Activated T-helper 2 cell treated with anti-CD3 and anti-CD28 coated beads, Interferon-gamma antibody, Interleukin-2, Interleukin-4, amounts not matched to agents 10 μg/mL and 5 μg/mL and 100 μg/mL, durations not matched to agents 14 hours and 24 hours and 36 hours (primary cell): Measurements from ENCODE around the gene ERMN. TPM values are rescaled to one million over a fixed set of nuclear protein-coding genes. Genes with fewer than 3 reads are reported as not detected.

Source experiments
- DNase-seq: peaks from one replicate; pipeline ENCODE4 v3.0.0; 2021; ENCODE audit warnings: low spot score
- H3K27ac Mint-ChIP-seq: one replicate; pipeline ENCODE4 v1.8.0; 2021; ENCODE audit warnings: mixed read lengths
- H3K27me3 Mint-ChIP-seq: one replicate; pipeline ENCODE4 v1.8.0; 2021; ENCODE audit warnings: low read depth, mixed read lengths
- H3K36me3 Mint-ChIP-seq: one replicate; pipeline ENCODE4 v1.8.0; 2021; ENCODE audit warnings: low read depth, mixed read lengths
- H3K4me1 Mint-ChIP-seq: one replicate; pipeline ENCODE4 v1.8.0; 2021; ENCODE audit warnings: low read depth, mixed read lengths
- H3K4me3 Mint-ChIP-seq: one replicate; pipeline ENCODE4 v1.8.0; 2021; ENCODE audit warnings: low read depth, mild to moderate bottlenecking, moderate library complexity, mixed read lengths
- H3K9me3 Mint-ChIP-seq: one replicate; pipeline ENCODE4 v1.8.0; 2021; ENCODE audit warnings: mixed read lengths
- intact Hi-C: fragments of 100-400 bp; cut with micrococcal nuclease; formaldehyde crosslinking; loops from one replicate; pipeline ENCODE4 v1.15.1; 2023
- total RNA-seq: library from RNA; stranded (reverse); gene quantifications from 2 replicates; pipeline ENCODE4 v1.2.3, GENCODE V29; 2022

ERMN gene
- total RNA-seq, 1 donor from 2014 or later: 2.0 TPM

- no peaks in the 10 kb centered on the region for H3K27me3 Mint-ChIP-seq
- H3K27ac Mint-ChIP-seq: no peak overlapping the region
- H3K4me1 Mint-ChIP-seq: peaks cover 24% of the 10 kb centered on the region
- intact Hi-C loops: loop anchor here (1.0 to 5.0 kb wide), 5 partner anchors 24 to 270 kb away; no protein-coding TSS in a partner anchor
- peaks cover 5% of the 10 kb centered on the region for H3K36me3 Mint-ChIP-seq
- DNase-seq: no peak
- no peak overlapping the region for H3K4me3 Mint-ChIP-seq
- no peaks in the 10 kb centered on the region for H3K9me3 Mint-ChIP-seq
Measured at GRCh38 chr2:157326698-157327097, 1.1 kb upstream of the ERMN start.

GRCh38 chr2:157324331-157324843 is 1.2 kb downstream of the ERMN start:
- H3K9me3 Mint-ChIP-seq: no peaks in the 10 kb centered on the region
- peaks cover 20% of the 10 kb centered on the region for H3K4me1 Mint-ChIP-seq
- intact Hi-C loops: no loop called here
- H3K27ac Mint-ChIP-seq: no peak overlapping the region
- no peak for DNase-seq
- no peak overlapping the region for H3K4me3 Mint-ChIP-seq
- H3K27me3 Mint-ChIP-seq: no peaks in the 10 kb centered on the region
- H3K36me3 Mint-ChIP-seq: peaks cover 20% of the 10 kb centered on the region

- no peaks in the 10 kb centered on the region for H3K27me3 Mint-ChIP-seq
- H3K36me3 Mint-ChIP-seq: peaks cover 28% of the 10 kb centered on the region
- H3K9me3 Mint-ChIP-seq: no peaks in the 10 kb centered on the region
- DNase-seq: no peak
- intact Hi-C loops: no loop called here
- no peak overlapping the region for H3K4me3 Mint-ChIP-seq
- H3K4me1 Mint-ChIP-seq: peaks cover 9% of the 10 kb centered on the region
- no peak overlapping the region for H3K27ac Mint-ChIP-seq
Measured at GRCh38 chr2:157322432-157322831, 3.2 kb downstream of the ERMN start.

- Mint-ChIP-seq H3K9me3 (no peaks in the 10 kb centered on the region), H3K4me1 (peaks cover 5% of the 10 kb centered on the region), H3K36me3 (peaks cover 28% of the 10 kb centered on the region), H3K27ac (no peak overlapping the region), H3K27me3 (no peaks in the 10 kb centered on the region), H3K4me3 (no peak overlapping the region)
- intact Hi-C loops: no loop called here
- DNase-seq: no peak
Measured at GRCh38 chr2:157321466-157321865, 4.2 kb downstream of the ERMN start.

- DNase-seq: no peak
- Mint-ChIP-seq H3K4me3 (no peak overlapping the region), H3K27ac (no peak overlapping the region), H3K4me1 (peaks cover 9% of the 10 kb centered on the region), H3K27me3 (no peaks in the 10 kb centered on the region), H3K9me3 (no peaks in the 10 kb centered on the region), H3K36me3 (peaks cover 28% of the 10 kb centered on the region)
- intact Hi-C loops: no loop called here
Measured at GRCh38 chr2:157320409-157320808, 5.2 kb downstream of the ERMN start.

- Mint-ChIP-seq H3K36me3 (peaks cover 28% of the 10 kb centered on the region), H3K4me1 (peaks cover 9% of the 10 kb centered on the region), H3K27me3 (no peaks in the 10 kb centered on the region), H3K4me3 (no peak overlapping the region), H3K27ac (no peak overlapping the region), H3K9me3 (no peaks in the 10 kb centered on the region)
- intact Hi-C loops: loop anchor here (5.0 kb wide), 1 partner anchor 693 kb away; no protein-coding TSS in a partner anchor
- DNase-seq: no peak
Measured at GRCh38 chr2:157319795-157320194, 5.8 kb downstream of the ERMN start.

GRCh38 chr2:157318884-157319283 is 6.7 kb downstream of the ERMN start:
- DNase-seq: no peak
- H3K36me3 Mint-ChIP-seq: peaks cover 28% of the 10 kb centered on the region
- H3K9me3 Mint-ChIP-seq: no peaks in the 10 kb centered on the region
- peaks cover 13% of the 10 kb centered on the region for H3K4me1 Mint-ChIP-seq
- H3K27me3 Mint-ChIP-seq: no peaks in the 10 kb centered on the region
- H3K27ac Mint-ChIP-seq: no peak overlapping the region
- H3K4me3 Mint-ChIP-seq: no peak overlapping the region
- intact Hi-C loops: loop anchor here (5.0 kb wide), 1 partner anchor 693 kb away; no protein-coding TSS in a partner anchor

GRCh38 chr2:157315901-157316300 is 9.7 kb downstream of the ERMN start:
- intact Hi-C loops: loop anchor here (5.0 kb wide), 1 partner anchor 696 kb away; no protein-coding TSS in a partner anchor
- no peaks in the 10 kb centered on the region for H3K9me3 Mint-ChIP-seq
- H3K4me1 Mint-ChIP-seq: peaks cover 25% of the 10 kb centered on the region
- H3K4me3 Mint-ChIP-seq: no peak overlapping the region
- H3K36me3 Mint-ChIP-seq: peaks cover 16% of the 10 kb centered on the region
- DNase-seq: no peak
- H3K27ac Mint-ChIP-seq: no peak overlapping the region
- H3K27me3 Mint-ChIP-seq: no peaks in the 10 kb centered on the region

GRCh38 chr2:157312866-157313486 is 12.6 kb downstream of the ERMN start:
- H3K36me3 Mint-ChIP-seq: no peaks in the 10 kb centered on the region
- H3K9me3 Mint-ChIP-seq: no peaks in the 10 kb centered on the region
- no peak overlapping the region for H3K27ac Mint-ChIP-seq
- no peaks in the 10 kb centered on the region for H3K27me3 Mint-ChIP-seq
- intact Hi-C loops: no loop called here
- DNase-seq: no peak
- H3K4me3 Mint-ChIP-seq: no peak overlapping the region
- H3K4me1 Mint-ChIP-seq: peaks cover 23% of the 10 kb centered on the region

- H3K9me3 Mint-ChIP-seq: no peaks in the 10 kb centered on the region
- H3K4me1 Mint-ChIP-seq: peaks cover 31% of the 10 kb centered on the region
- no peak for DNase-seq
- intact Hi-C loops: no loop called here
- H3K4me3 Mint-ChIP-seq: no peak overlapping the region
- no peaks in the 10 kb centered on the region for H3K27me3 Mint-ChIP-seq
- no peak overlapping the region for H3K27ac Mint-ChIP-seq
- H3K36me3 Mint-ChIP-seq: no peaks in the 10 kb centered on the region
Measured at GRCh38 chr2:157311706-157312105, 13.9 kb downstream of the ERMN start.

- H3K4me1 Mint-ChIP-seq: peaks cover 34% of the 10 kb centered on the region
- no peaks in the 10 kb centered on the region for H3K36me3 Mint-ChIP-seq
- H3K4me3 Mint-ChIP-seq: no peak overlapping the region
- intact Hi-C loops: loop anchor here (10.0 kb wide), 3 partner anchors 315 to 465 kb away; partner anchors contain the start of gene ACVR1C
- no peaks in the 10 kb centered on the region for H3K27me3 Mint-ChIP-seq
- no peak overlapping the region for H3K27ac Mint-ChIP-seq
- H3K9me3 Mint-ChIP-seq: no peaks in the 10 kb centered on the region
- no peak for DNase-seq
Measured at GRCh38 chr2:157309878-157310277, 15.7 kb downstream of the ERMN start.

GRCh38 chr2:157307021-157307420 is 18.6 kb downstream of the ERMN start:
- peaks cover 21% of the 10 kb centered on the region for H3K4me1 Mint-ChIP-seq
- H3K27ac Mint-ChIP-seq: no peak overlapping the region
- no peak for DNase-seq
- H3K4me3 Mint-ChIP-seq: no peak overlapping the region
- peaks cover 4% of the 10 kb centered on the region for H3K27me3 Mint-ChIP-seq
- no peaks in the 10 kb centered on the region for H3K9me3 Mint-ChIP-seq
- intact Hi-C loops: loop anchor here (10.0 kb wide), 3 partner anchors 318 to 468 kb away; partner anchors contain the start of gene ACVR1C
- H3K36me3 Mint-ChIP-seq: no peaks in the 10 kb centered on the region

- Mint-ChIP-seq H3K9me3 (no peaks in the 10 kb centered on the region), H3K27me3 (peaks cover 7% of the 10 kb centered on the region), H3K27ac (no peak overlapping the region), H3K4me3 (no peak overlapping the region), H3K4me1 (peaks cover 16% of the 10 kb centered on the region), H3K36me3 (no peaks in the 10 kb centered on the region)
- intact Hi-C loops: loop anchor here (10.0 kb wide), 3 partner anchors 319 to 469 kb away; partner anchors contain the start of gene ACVR1C
- DNase-seq: no peak
Measured at GRCh38 chr2:157305723-157306110, 19.9 kb downstream of the ERMN start.
